ENCODE results near the gene APCDD1.

APCDD1 gene

DNA sequence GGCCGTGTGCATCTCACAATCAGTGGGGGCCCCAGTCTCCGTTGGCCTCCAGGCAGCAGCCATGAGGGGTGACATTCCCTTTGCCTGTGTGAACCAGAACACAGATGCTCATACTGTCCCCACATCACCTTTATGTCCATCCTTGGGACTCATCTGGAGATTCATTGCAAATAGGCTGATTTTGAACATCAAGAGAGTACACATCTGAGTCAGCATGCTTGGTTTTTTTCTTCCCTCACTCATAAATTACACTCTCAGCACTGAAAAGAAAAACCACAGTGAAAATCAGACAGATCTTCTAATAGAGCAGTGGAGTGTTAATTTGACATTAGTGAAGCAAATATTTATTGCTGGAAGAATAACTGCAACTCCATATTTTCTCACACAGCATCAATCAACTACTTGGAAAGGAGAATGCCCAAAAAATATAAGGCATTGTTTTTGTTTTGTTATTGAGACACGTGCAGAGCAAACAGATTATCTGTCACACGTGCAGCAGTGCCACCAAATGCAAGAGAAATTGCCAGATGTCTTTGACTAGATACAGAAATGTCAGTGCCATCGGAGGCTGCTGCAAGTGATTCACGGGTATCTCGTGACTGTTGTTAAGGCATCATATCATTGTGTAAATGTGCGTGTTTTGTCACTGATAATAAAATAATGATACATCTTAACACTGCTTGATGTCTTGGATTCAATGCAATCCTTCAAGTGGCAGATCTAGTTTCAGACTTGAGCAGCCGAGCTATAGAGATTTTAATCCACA is 10.9 kb downstream of the APCDD1 start:
- H3K4me3 ChIP-seq (ENCODE audit: control insufficient read depth in 1 of 7, extremely low read depth in 1 of 7, insufficient read depth in 4 of 7, low read depth in 2 of 7, low read length in 6 of 7): no peak overlapping the region
- no peaks in the 10 kb centered on the region for H3K36me3 ChIP-seq (ENCODE audit: control insufficient read depth in 4 of 4, insufficient read depth in 4 of 4, low read length in 3 of 4)
- H3K27me3 ChIP-seq (replicated peaks in 2 of 5; ENCODE audit: control insufficient read depth in 4 of 5, insufficient read depth in 5 of 5, low read length in 4 of 5): peaks cover 0 to 3% (median 0%) of the 10 kb centered on the region in 5 experiments
- WGBS (ENCODE audit: insufficient coverage): 70% methylated on average over 4 of the region's 9 CpGs
- DNase-seq: peak in 1 of 3 donors; percentile 51
- peaks cover 0 to 8% (median 3%) of the 10 kb centered on the region in 4 experiments for H3K4me1 ChIP-seq (ENCODE audit: control extremely low read depth in 1 of 4, control insufficient read depth in 4 of 4, insufficient read depth in 4 of 4, low read length in 3 of 4)
- CTCF ChIA-PET: interaction anchor here (1.2 kb wide), 1 partner anchor 14 kb away, joined by 3 read pairs; no protein-coding TSS in a partner anchor
- POLR2A ChIA-PET: no interaction called here
- H3K27ac ChIP-seq (ENCODE audit: insufficient read depth in 1 of 2, low read depth in 1 of 2, low read length in 2 of 2, poor library complexity in 1 of 2, severe bottlenecking in 2 of 2): no peak overlapping the region
- H3K9me3 ChIP-seq (ENCODE audit: control extremely low read depth in 1 of 5, control insufficient read depth in 4 of 5, insufficient read depth in 2 of 5, low read depth in 1 of 5, low read length in 4 of 5): peaks cover 0 to 1% (median 0%) of the 10 kb centered on the region in 5 experiments

DNA sequence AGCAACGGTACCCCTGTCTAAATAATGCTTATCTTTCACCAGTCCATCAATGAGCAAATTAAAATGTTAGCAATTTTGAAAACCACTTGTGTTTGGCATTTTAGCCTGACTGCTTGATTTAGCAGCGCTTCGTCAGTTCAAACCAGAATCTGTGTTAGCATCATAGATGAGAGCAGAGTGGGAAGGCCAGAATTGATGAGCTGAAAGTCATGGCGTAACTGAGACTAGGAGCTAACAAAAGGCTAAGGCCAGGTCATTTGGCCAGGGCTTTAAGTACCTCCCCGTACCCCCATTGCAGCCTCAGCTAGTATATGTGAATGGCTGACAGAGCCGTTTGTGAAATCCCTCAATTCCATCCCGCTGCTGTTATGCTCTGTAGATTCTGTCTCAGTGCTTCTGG is 16.0 kb downstream of the APCDD1 start:
- H3K4me3 ChIP-seq (ENCODE audit: control insufficient read depth in 1 of 7, extremely low read depth in 1 of 7, insufficient read depth in 4 of 7, low read depth in 2 of 7, low read length in 6 of 7): no peak overlapping the region
- H3K4me1 ChIP-seq (ENCODE audit: control extremely low read depth in 1 of 4, control insufficient read depth in 4 of 4, insufficient read depth in 4 of 4, low read length in 3 of 4): peaks cover 0 to 9% (median 3%) of the 10 kb centered on the region in 4 experiments
- ChIA-PET POLR2A (no interaction called here), CTCF (no interaction called here)
- no peaks in the 10 kb centered on the region for H3K9me3 ChIP-seq (ENCODE audit: control extremely low read depth in 1 of 5, control insufficient read depth in 4 of 5, insufficient read depth in 2 of 5, low read depth in 1 of 5, low read length in 4 of 5)
- 96% methylated on average over 7 of the region's 7 CpGs for WGBS (ENCODE audit: insufficient coverage)
- DNase-seq: no peak
- H3K27me3 ChIP-seq (replicated peaks in 2 of 5; ENCODE audit: control insufficient read depth in 4 of 5, insufficient read depth in 5 of 5, low read length in 4 of 5): no peaks in the 10 kb centered on the region
- H3K27ac ChIP-seq (ENCODE audit: insufficient read depth in 1 of 2, low read depth in 1 of 2, low read length in 2 of 2, poor library complexity in 1 of 2, severe bottlenecking in 2 of 2): no peak overlapping the region
- H3K36me3 ChIP-seq (ENCODE audit: control insufficient read depth in 4 of 4, insufficient read depth in 4 of 4, low read length in 3 of 4): no peaks in the 10 kb centered on the region

DNA sequence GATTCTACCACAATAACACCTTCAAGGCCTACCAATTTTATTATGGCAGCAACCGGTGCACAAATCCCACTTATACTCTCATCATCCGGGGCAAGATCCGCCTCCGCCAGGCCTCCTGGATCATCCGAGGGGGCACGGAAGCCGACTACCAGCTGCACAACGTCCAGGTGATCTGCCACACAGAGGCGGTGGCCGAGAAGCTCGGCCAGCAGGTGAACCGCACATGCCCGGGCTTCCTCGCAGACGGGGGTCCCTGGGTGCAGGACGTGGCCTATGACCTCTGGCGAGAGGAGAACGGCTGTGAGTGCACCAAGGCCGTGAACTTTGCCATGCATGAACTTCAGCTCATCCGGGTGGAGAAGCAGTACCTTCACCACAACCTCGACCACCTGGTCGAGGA is 17.1 kb downstream of the APCDD1 start:
- H3K4me1 ChIP-seq (ENCODE audit: control extremely low read depth in 1 of 4, control insufficient read depth in 4 of 4, insufficient read depth in 4 of 4, low read length in 3 of 4): peaks cover 0 to 16% (median 11%) of the 10 kb centered on the region in 4 experiments
- no peaks in the 10 kb centered on the region for H3K36me3 ChIP-seq (ENCODE audit: control insufficient read depth in 4 of 4, insufficient read depth in 4 of 4, low read length in 3 of 4)
- DNase-seq: no peak
- CTCF ChIA-PET: no interaction called here
- no peaks in the 10 kb centered on the region for H3K9me3 ChIP-seq (ENCODE audit: control extremely low read depth in 1 of 5, control insufficient read depth in 4 of 5, insufficient read depth in 2 of 5, low read depth in 1 of 5, low read length in 4 of 5)
- H3K27me3 ChIP-seq (replicated peaks in 2 of 5; ENCODE audit: control insufficient read depth in 4 of 5, insufficient read depth in 5 of 5, low read length in 4 of 5): no peaks in the 10 kb centered on the region
- no peak overlapping the region for H3K27ac ChIP-seq (ENCODE audit: insufficient read depth in 1 of 2, low read depth in 1 of 2, low read length in 2 of 2, poor library complexity in 1 of 2, severe bottlenecking in 2 of 2)
- no peak overlapping the region for H3K4me3 ChIP-seq (ENCODE audit: control insufficient read depth in 1 of 7, extremely low read depth in 1 of 7, insufficient read depth in 4 of 7, low read depth in 2 of 7, low read length in 6 of 7)
- POLR2A ChIA-PET: no interaction called here
- 91% methylated on average over 18 of the region's 22 CpGs for WGBS (ENCODE audit: insufficient coverage)

DNA sequence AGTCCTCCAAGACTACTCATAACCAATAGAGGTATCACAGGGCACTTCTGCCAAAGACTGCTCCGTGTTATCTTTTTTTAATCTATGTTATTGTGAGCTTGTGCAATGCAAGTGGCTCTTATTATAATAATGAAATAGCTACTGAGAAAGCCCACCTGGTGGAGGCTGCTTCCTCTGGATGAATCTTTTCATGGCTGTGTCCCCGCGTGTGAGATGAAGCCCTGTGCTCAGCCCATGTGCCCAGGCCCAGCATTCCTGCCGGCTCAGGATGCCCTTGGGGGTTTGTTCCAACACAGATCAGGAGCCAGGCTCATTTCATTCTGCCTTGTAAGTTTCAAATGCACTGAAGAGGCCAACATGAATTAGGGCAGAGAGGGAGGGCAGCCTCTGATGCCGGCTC is 18.7 kb downstream of the APCDD1 start:
- H3K4me1 ChIP-seq (ENCODE audit: control extremely low read depth in 1 of 4, control insufficient read depth in 4 of 4, insufficient read depth in 4 of 4, low read length in 3 of 4): peaks cover 9 to 31% (median 25%) of the 10 kb centered on the region in 4 experiments
- DNase-seq: no peak
- H3K9me3 ChIP-seq (ENCODE audit: control extremely low read depth in 1 of 5, control insufficient read depth in 4 of 5, insufficient read depth in 2 of 5, low read depth in 1 of 5, low read length in 4 of 5): no peaks in the 10 kb centered on the region
- ChIA-PET POLR2A (no interaction called here), CTCF (no interaction called here)
- H3K27ac ChIP-seq (ENCODE audit: insufficient read depth in 1 of 2, low read depth in 1 of 2, low read length in 2 of 2, poor library complexity in 1 of 2, severe bottlenecking in 2 of 2): no peak overlapping the region
- H3K36me3 ChIP-seq (ENCODE audit: control insufficient read depth in 4 of 4, insufficient read depth in 4 of 4, low read length in 3 of 4): no peaks in the 10 kb centered on the region
- WGBS (ENCODE audit: insufficient coverage): 100% methylated on average over 4 of the region's 5 CpGs
- no peak overlapping the region for H3K4me3 ChIP-seq (ENCODE audit: control insufficient read depth in 1 of 7, extremely low read depth in 1 of 7, insufficient read depth in 4 of 7, low read depth in 2 of 7, low read length in 6 of 7)
- no peaks in the 10 kb centered on the region for H3K27me3 ChIP-seq (replicated peaks in 2 of 5; ENCODE audit: control insufficient read depth in 4 of 5, insufficient read depth in 5 of 5, low read length in 4 of 5)

DNA sequence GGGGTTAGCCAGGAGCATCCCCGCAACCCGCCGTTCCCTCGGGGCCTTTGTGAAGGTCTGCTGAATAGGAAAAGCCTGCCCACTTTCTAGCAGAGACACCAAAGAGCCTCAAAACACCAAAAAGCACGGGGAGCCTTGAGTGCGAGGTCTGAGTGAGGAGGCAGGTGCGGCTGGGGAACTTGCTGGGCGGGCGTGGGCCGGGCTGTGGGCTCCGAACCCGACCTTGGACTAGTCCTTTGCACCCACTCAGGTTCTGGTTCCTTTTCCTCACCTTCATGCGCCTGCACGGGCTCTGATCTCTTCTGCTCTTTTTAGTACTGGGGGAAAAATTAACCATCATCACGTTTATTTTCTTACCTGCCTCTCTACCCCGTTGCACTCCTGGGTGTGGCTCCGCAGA is 19.9 kb downstream of the APCDD1 start:
- Histone ChIP-seq H3K27ac (ENCODE audit: insufficient read depth in 1 of 2, low read depth in 1 of 2, low read length in 2 of 2, poor library complexity in 1 of 2, severe bottlenecking in 2 of 2) (no peak overlapping the region), H3K27me3 (replicated peaks in 2 of 5; ENCODE audit: control insufficient read depth in 4 of 5, insufficient read depth in 5 of 5, low read length in 4 of 5) (no peaks in the 10 kb centered on the region), H3K9me3 (ENCODE audit: control extremely low read depth in 1 of 5, control insufficient read depth in 4 of 5, insufficient read depth in 2 of 5, low read depth in 1 of 5, low read length in 4 of 5) (no peaks in the 10 kb centered on the region), H3K4me1 (ENCODE audit: control extremely low read depth in 1 of 4, control insufficient read depth in 4 of 4, insufficient read depth in 4 of 4, low read length in 3 of 4) (peaks cover 9 to 43% (median 27%) of the 10 kb centered on the region in 4 experiments), H3K36me3 (ENCODE audit: control insufficient read depth in 4 of 4, insufficient read depth in 4 of 4, low read length in 3 of 4) (no peaks in the 10 kb centered on the region), H3K4me3 (ENCODE audit: control insufficient read depth in 1 of 7, extremely low read depth in 1 of 7, insufficient read depth in 4 of 7, low read depth in 2 of 7, low read length in 6 of 7) (no peak overlapping the region)
- CTCF ChIA-PET: no interaction called here
- WGBS (ENCODE audit: insufficient coverage): 97% methylated on average over 14 of the region's 17 CpGs
- DNase-seq: no peak
- POLR2A ChIA-PET: interaction anchor here (0.7 kb wide), 1 partner anchor 67 kb away, joined by 8 read pairs; no protein-coding TSS in a partner anchor

DNA sequence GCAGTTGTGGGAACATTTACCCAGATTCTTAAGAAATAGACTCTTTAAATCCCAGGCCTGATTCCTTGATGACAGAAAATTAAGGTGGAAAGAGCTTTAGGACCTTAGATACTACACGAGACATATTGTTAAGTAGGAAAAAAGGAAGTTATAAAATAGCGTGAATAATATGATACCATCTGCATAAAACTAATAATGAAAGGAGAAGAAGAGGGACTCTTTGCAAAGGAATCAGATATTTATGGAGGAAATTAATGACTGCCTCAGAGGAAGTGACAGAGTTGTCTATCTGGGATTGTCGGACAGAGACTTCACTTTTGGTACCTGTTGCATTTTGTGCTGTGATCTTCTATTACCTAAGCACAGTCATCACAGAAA is 20.8 kb downstream of the APCDD1 start:
- H3K36me3 ChIP-seq (ENCODE audit: control insufficient read depth in 4 of 4, insufficient read depth in 4 of 4, low read length in 3 of 4): no peaks in the 10 kb centered on the region
- DNase-seq: no peak
- CTCF ChIA-PET: interaction anchor here (0.6 to 1.6 kb wide), 4 partner anchors 17 to 1505 kb away, joined by 3 to 4 read pairs (median 3); no protein-coding TSS in a partner anchor
- H3K9me3 ChIP-seq (ENCODE audit: control extremely low read depth in 1 of 5, control insufficient read depth in 4 of 5, insufficient read depth in 2 of 5, low read depth in 1 of 5, low read length in 4 of 5): no peaks in the 10 kb centered on the region
- peak overlapping the region in 1 of 7 experiments; percentile 8 for H3K4me3 ChIP-seq (ENCODE audit: control insufficient read depth in 1 of 7, extremely low read depth in 1 of 7, insufficient read depth in 4 of 7, low read depth in 2 of 7, low read length in 6 of 7)
- H3K27ac ChIP-seq (ENCODE audit: insufficient read depth in 1 of 2, low read depth in 1 of 2, low read length in 2 of 2, poor library complexity in 1 of 2, severe bottlenecking in 2 of 2): no peak overlapping the region
- H3K4me1 ChIP-seq (ENCODE audit: control extremely low read depth in 1 of 4, control insufficient read depth in 4 of 4, insufficient read depth in 4 of 4, low read length in 3 of 4): peaks cover 9 to 51% (median 28%) of the 10 kb centered on the region in 4 experiments
- POLR2A ChIA-PET: no interaction called here
- no peaks in the 10 kb centered on the region for H3K27me3 ChIP-seq (replicated peaks in 2 of 5; ENCODE audit: control insufficient read depth in 4 of 5, insufficient read depth in 5 of 5, low read length in 4 of 5)
- 0% methylated on average over 1 of the region's 3 CpGs for WGBS (ENCODE audit: insufficient coverage)

DNA sequence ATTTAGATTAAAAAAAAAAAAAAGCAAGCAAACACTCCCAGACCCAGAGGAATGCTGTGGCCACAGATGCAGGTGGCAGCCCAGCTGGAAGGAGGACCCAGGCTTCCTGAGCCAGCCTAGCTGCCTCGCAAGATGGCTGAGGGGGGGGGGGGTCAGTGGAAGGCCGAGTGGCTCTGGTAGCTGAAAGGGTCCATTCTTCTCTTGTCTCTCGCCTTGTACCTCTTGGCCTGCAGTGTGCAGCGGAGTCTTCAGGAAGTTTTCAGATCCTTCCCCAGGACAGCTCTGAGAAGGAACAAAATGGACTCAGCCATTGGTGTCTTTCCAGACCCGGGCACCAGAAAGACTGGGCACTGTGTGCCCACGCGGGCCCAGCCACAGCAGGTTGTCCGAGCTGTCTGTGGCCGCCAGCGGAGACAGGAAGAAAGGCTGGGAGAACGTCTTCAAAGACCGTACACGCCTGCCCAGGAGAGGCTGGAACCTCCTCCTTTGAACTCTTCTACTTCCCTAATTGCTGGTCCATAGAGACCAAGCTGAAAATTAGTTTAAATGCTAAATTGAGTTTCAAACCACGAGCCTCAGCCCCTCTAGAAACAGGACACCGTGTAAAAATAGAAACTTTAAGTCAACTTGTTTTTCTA is 21.3 kb downstream of the APCDD1 start:
- H3K27ac ChIP-seq (ENCODE audit: insufficient read depth in 1 of 2, low read depth in 1 of 2, low read length in 2 of 2, poor library complexity in 1 of 2, severe bottlenecking in 2 of 2): no peak overlapping the region
- POLR2A ChIA-PET: interaction anchor here (0.6 to 0.8 kb wide), 2 partner anchors 9 to 114 kb away, joined by 3 read pairs; no protein-coding TSS in a partner anchor

More for the DNA sequence above, 21.3 kb downstream of the APCDD1 start:
- Histone ChIP-seq H3K27me3 (replicated peaks in 2 of 5; ENCODE audit: control insufficient read depth in 4 of 5, insufficient read depth in 5 of 5, low read length in 4 of 5) (no peaks in the 10 kb centered on the region), H3K36me3 (ENCODE audit: control insufficient read depth in 4 of 4, insufficient read depth in 4 of 4, low read length in 3 of 4) (no peaks in the 10 kb centered on the region), H3K4me1 (ENCODE audit: control extremely low read depth in 1 of 4, control insufficient read depth in 4 of 4, insufficient read depth in 4 of 4, low read length in 3 of 4) (peaks cover 9 to 51% (median 28%) of the 10 kb centered on the region in 4 experiments), H3K4me3 (ENCODE audit: control insufficient read depth in 1 of 7, extremely low read depth in 1 of 7, insufficient read depth in 4 of 7, low read depth in 2 of 7, low read length in 6 of 7) (peak overlapping the region in 3 of 7 experiments; percentile 8 to 56 (median 15)), H3K9me3 (ENCODE audit: control extremely low read depth in 1 of 5, control insufficient read depth in 4 of 5, insufficient read depth in 2 of 5, low read depth in 1 of 5, low read length in 4 of 5) (no peaks in the 10 kb centered on the region)
- peak in 1 of 3 donors; percentile 40 for DNase-seq
- CTCF ChIA-PET: interaction anchor here (0.6 to 1.7 kb wide), 6 partner anchors 16 to 1504 kb away, joined by 3 to 5 read pairs (median 3); no protein-coding TSS in a partner anchor
- 64% methylated on average over 9 of the region's 15 CpGs for WGBS (ENCODE audit: insufficient coverage)
